Measurements from ENCODE around the gene NPNT. TPM values are rescaled to one million over a fixed set of nuclear protein-coding genes. Genes with fewer than 3 reads are reported as not detected.
"Not testable (repeated sequence)": the region's sequence is repeated elsewhere in the genome, so short reads cannot be mapped to it uniquely, and the experiment has no call there.

The NPNT gene
- 17.5 TPM for total RNA-seq

- peak; percentile 68 for ATAC-seq
Measured at GRCh38 chr4:105894660-105895582, at the start of gene NPNT. Gene NPNT (plus strand): TSS chr4:105895471. CDS start chr4:105895653, 182 bp downstream.

- ATAC-seq, result no peak
Measured at GRCh38 chr4:105845559-105845958, 49.7 kb upstream of the NPNT start.

- not testable (repeated sequence) for ATAC-seq
Measured at GRCh38 chr4:105848359-105848758, 46.9 kb upstream of the NPNT start.

GRCh38 chr4:105851196-105851595 lies 44.1 kb upstream of the NPNT start:
- no peak for ATAC-seq

- ATAC-seq, result not testable (repeated sequence)
Measured at GRCh38 chr4:105852230-105852629, 43.0 kb upstream of the NPNT start.

- no peak for ATAC-seq
Measured at GRCh38 chr4:105858466-105859040, 36.7 kb upstream of the NPNT start.

GRCh38 chr4:105859233-105859632 lies 36.0 kb upstream of the NPNT start:
- ATAC-seq, result peak; percentile 72

- ATAC-seq, result peak; percentile 38
Measured at GRCh38 chr4:105870963-105871362, 24.3 kb upstream of the NPNT start.

GRCh38 chr4:105871997-105872396 lies 23.3 kb upstream of the NPNT start:
- ATAC-seq, result no peak

GRCh38 chr4:105875233-105875632 lies 20.0 kb upstream of the NPNT start:
- no peak for ATAC-seq

GRCh38 chr4:105878668-105879067 lies 16.6 kb upstream of the NPNT start:
- ATAC-seq, result no peak

- no peak for ATAC-seq
Measured at GRCh38 chr4:105887508-105887907, 7.8 kb upstream of the NPNT start.

GRCh38 chr4:105895583-105896460 lies 551 bp downstream of the NPNT start:
- ATAC-seq, result peak; percentile 88

GRCh38 chr4:105896461-105896942 lies 1.2 kb downstream of the NPNT start:
- ATAC-seq, result no peak

GRCh38 chr4:105896984-105897775 lies 1.9 kb downstream of the NPNT start:
- ATAC-seq, result no peak

GRCh38 chr4:105900541-105900940 lies 5.3 kb downstream of the NPNT start:
- no peak for ATAC-seq

GRCh38 chr4:105902550-105903262 lies 7.4 kb downstream of the NPNT start:
- no peak for ATAC-seq

- ATAC-seq, result peak; percentile 99
Measured at GRCh38 chr4:105909787-105910281, 14.6 kb downstream of the NPNT start.

- ATAC-seq, result no peak
Measured at GRCh38 chr4:105911426-105911825, 16.2 kb downstream of the NPNT start.

GRCh38 chr4:105912633-105913032 lies 17.4 kb downstream of the NPNT start:
- no peak for ATAC-seq

GRCh38 chr4:105917171-105917685 lies 22.0 kb downstream of the NPNT start:
- no peak for ATAC-seq

Data from esophagus mucosa (tissue), 1 donor.